H1 (cell line): ENCODE results near the gene ANGPTL8. TPM values are rescaled to one million over a fixed set of nuclear protein-coding genes. Genes with fewer than 3 reads are reported as not detected.

Source experiments
- CHD1 ChIP-seq: IDR thresholded peaks from 2 replicates; pipeline ENCODE4 v1.6.1; 2012; ENCODE audit warnings: low read depth, low read length, improper control_type of control experiment
- CHD2 ChIP-seq: IDR thresholded peaks from 2 replicates; pipeline ENCODE4 v1.6.1; 2012; ENCODE audit warnings: low read length, improper control_type of control experiment
- MAX ChIP-seq: IDR thresholded peaks from 2 replicates; pipeline ENCODE4 v1.6.1; 2012; ENCODE audit warnings: inconsistent platforms
- PHF8 ChIP-seq: fragments of 200-600 bp; sonication (generic); conservative IDR thresholded peaks from 2 replicates; pipeline ENCODE4 v1.7.1; 2012; ENCODE audit warnings: low read depth, mild to moderate bottlenecking, inconsistent platforms, low read length, moderate library complexity
- POLR2A ChIP-seq, 2 experiments: IDR thresholded peaks; 1 replicate in 1 of 2; 2 replicates in 1 of 2; pipeline ENCODE4 v1.6.1; 2011; ENCODE audit warnings: low read depth in 2 of 2, low read length in 2 of 2, mild to moderate bottlenecking in 2 of 2; ENCODE audit errors: control extremely low read depth in 1 of 2
- POLR2AphosphoS5 ChIP-seq: IDR thresholded peaks from 2 replicates; pipeline ENCODE4 v1.6.1; 2011; ENCODE audit warnings: low read depth, low read length
- POU5F1 ChIP-seq: IDR thresholded peaks from 2 replicates; pipeline ENCODE4 v1.6.1; 2011; ENCODE audit warnings: low read depth, mild to moderate bottlenecking, low read length, moderate library complexity
- SIN3A ChIP-seq, 2 experiments: IDR thresholded peaks in 1 of 2; conservative IDR thresholded peaks in 1 of 2; 2 replicates each; pipeline ENCODE4 v1.6.1; 2011 to 2012; ENCODE audit warnings: low read length in 2 of 2, improper control_type of control experiment in 1 of 2, low read depth in 1 of 2, mild to moderate bottlenecking in 1 of 2
- TCF12 ChIP-seq: IDR thresholded peaks from 2 replicates; pipeline ENCODE4 v1.6.1; 2011; ENCODE audit warnings: low read depth, mild to moderate bottlenecking, low read length
- polyA plus RNA-seq, 7 experiments: library from polyadenylated mRNA; depleted of rRNA in 3 of 7; stranded (reverse) in 5 of 7; unstranded in 2 of 7; fragments of >200 nt in 5 of 7; fragments of 200-250 nt in 2 of 7; gene quantifications; 1 replicate in 5 of 7; 2 replicates in 1 of 7; 4 replicates in 1 of 7; pipeline versions ENCODE4 v1.2.1 to v1.2.3, GENCODE V29; 2011 to 2013; ENCODE audit warnings: missing spikeins in 2 of 7, mixed read lengths in 2 of 7
- total RNA-seq: library from RNA; stranded (reverse); fragmentation: NEBNext Ultra II Directional; extraction: Animal tissue kit (Norgen Biotek cat#: 25700); gene quantifications from 2 replicates; pipeline ENCODE4 v1.2.1, GENCODE V29; 2021
- TF ChIP-seq, protein P1 (sequence below): fragments of 300-600 bp; sonication (generic); IDR thresholded peaks from 2 replicates; pipeline ENCODE4 v1.7.1; 2012; ENCODE audit warnings: low read length, moderate library complexity, mild to moderate bottlenecking, inconsistent platforms; ENCODE audit not compliant: insufficient replicate concordance
- TF ChIP-seq, protein P2 (sequence below): IDR thresholded peaks from 2 replicates; pipeline ENCODE4 v1.6.1; 2011; ENCODE audit warnings: low read depth, mild to moderate bottlenecking, low read length; ENCODE audit not compliant: insufficient read depth

ANGPTL8 gene
- total and polyA plus RNA-seq, 2 of the 8 experiments (the other 6 are each of a cell fraction or from before 2014, with no cell fraction given): not detected

DNA sequence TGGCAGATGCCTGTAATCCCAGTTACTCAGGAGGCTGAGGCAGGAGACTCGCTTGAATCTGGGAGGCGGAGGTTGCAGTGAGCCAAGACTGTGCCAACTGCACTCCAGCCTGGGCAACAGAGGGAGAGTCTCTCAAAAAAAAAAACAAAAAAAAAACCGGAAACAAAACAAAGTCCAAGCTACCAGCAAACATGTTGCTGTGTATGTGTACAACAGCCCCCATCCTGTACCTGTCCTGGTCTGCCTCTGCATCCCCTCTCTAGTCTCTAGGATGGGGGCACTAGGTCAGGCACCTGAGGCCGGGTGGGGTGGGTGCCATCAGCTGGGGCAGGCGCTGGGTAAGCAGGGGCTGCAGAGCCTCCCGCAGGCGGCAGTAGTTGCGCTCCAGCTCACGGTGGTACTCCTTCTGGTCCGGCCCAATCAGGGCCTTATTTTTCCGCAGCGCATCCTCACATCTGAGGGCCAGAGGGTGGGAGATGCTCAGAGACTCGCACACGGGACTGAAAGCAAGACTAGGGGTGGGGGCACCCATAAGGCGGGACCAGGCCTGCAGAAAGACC is 39.3 kb upstream of the ANGPTL8 start (continued):
- TF ChIP-seq, protein P1, sequence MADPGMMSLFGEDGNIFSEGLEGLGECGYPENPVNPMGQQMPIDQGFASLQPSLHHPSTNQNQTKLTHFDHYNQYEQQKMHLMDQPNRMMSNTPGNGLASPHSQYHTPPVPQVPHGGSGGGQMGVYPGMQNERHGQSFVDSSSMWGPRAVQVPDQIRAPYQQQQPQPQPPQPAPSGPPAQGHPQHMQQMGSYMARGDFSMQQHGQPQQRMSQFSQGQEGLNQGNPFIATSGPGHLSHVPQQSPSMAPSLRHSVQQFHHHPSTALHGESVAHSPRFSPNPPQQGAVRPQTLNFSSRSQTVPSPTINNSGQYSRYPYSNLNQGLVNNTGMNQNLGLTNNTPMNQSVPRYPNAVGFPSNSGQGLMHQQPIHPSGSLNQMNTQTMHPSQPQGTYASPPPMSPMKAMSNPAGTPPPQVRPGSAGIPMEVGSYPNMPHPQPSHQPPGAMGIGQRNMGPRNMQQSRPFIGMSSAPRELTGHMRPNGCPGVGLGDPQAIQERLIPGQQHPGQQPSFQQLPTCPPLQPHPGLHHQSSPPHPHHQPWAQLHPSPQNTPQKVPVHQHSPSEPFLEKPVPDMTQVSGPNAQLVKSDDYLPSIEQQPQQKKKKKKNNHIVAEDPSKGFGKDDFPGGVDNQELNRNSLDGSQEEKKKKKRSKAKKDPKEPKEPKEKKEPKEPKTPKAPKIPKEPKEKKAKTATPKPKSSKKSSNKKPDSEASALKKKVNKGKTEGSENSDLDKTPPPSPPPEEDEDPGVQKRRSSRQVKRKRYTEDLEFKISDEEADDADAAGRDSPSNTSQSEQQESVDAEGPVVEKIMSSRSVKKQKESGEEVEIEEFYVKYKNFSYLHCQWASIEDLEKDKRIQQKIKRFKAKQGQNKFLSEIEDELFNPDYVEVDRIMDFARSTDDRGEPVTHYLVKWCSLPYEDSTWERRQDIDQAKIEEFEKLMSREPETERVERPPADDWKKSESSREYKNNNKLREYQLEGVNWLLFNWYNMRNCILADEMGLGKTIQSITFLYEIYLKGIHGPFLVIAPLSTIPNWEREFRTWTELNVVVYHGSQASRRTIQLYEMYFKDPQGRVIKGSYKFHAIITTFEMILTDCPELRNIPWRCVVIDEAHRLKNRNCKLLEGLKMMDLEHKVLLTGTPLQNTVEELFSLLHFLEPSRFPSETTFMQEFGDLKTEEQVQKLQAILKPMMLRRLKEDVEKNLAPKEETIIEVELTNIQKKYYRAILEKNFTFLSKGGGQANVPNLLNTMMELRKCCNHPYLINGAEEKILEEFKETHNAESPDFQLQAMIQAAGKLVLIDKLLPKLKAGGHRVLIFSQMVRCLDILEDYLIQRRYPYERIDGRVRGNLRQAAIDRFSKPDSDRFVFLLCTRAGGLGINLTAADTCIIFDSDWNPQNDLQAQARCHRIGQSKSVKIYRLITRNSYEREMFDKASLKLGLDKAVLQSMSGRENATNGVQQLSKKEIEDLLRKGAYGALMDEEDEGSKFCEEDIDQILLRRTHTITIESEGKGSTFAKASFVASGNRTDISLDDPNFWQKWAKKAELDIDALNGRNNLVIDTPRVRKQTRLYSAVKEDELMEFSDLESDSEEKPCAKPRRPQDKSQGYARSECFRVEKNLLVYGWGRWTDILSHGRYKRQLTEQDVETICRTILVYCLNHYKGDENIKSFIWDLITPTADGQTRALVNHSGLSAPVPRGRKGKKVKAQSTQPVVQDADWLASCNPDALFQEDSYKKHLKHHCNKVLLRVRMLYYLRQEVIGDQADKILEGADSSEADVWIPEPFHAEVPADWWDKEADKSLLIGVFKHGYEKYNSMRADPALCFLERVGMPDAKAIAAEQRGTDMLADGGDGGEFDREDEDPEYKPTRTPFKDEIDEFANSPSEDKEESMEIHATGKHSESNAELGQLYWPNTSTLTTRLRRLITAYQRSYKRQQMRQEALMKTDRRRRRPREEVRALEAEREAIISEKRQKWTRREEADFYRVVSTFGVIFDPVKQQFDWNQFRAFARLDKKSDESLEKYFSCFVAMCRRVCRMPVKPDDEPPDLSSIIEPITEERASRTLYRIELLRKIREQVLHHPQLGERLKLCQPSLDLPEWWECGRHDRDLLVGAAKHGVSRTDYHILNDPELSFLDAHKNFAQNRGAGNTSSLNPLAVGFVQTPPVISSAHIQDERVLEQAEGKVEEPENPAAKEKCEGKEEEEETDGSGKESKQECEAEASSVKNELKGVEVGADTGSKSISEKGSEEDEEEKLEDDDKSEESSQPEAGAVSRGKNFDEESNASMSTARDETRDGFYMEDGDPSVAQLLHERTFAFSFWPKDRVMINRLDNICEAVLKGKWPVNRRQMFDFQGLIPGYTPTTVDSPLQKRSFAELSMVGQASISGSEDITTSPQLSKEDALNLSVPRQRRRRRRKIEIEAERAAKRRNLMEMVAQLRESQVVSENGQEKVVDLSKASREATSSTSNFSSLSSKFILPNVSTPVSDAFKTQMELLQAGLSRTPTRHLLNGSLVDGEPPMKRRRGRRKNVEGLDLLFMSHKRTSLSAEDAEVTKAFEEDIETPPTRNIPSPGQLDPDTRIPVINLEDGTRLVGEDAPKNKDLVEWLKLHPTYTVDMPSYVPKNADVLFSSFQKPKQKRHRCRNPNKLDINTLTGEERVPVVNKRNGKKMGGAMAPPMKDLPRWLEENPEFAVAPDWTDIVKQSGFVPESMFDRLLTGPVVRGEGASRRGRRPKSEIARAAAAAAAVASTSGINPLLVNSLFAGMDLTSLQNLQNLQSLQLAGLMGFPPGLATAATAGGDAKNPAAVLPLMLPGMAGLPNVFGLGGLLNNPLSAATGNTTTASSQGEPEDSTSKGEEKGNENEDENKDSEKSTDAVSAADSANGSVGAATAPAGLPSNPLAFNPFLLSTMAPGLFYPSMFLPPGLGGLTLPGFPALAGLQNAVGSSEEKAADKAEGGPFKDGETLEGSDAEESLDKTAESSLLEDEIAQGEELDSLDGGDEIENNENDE: no peak
- TF ChIP-seq, protein P2, sequence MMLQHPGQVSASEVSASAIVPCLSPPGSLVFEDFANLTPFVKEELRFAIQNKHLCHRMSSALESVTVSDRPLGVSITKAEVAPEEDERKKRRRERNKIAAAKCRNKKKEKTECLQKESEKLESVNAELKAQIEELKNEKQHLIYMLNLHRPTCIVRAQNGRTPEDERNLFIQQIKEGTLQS: no peak
- TF ChIP-seq SIN3A (conservative IDR thresholded peaks at IDR 0.05 in 1 of 2, IDR thresholded peaks at IDR 0.05 in 1 of 2; ENCODE audit: low read depth in 1 of 2, low read length in 2 of 2) (no peak), POLR2AphosphoS5 (no peak), MAX (no peak), CHD1 (no peak), POLR2A (IDR thresholded peaks at IDR 0.05; ENCODE audit: control extremely low read depth in 1 of 2, low read depth in 2 of 2, low read length in 2 of 2) (no peak), PHF8 (no peak), CHD2 (no peak), TCF12 (no peak), POU5F1 (no peak)
